RPMI7951 (cell line): Measurements from ENCODE around the gene VMO1. TPM values are rescaled to one million over a fixed set of nuclear protein-coding genes. Genes with fewer than 3 reads are reported as not detected.
"Not testable (repeated sequence)": the region's sequence is repeated elsewhere in the genome, so short reads cannot be mapped to it uniquely, and the experiment has no call there.

Source experiments
- DNase-seq: peaks from one replicate; pipeline ENCODE4 v3.0.0-alpha.2; 2012; ENCODE audit warnings: low read depth
- total RNA-seq: library from RNA; depleted of rRNA; stranded (reverse); fragments of >200 nt; shearing (Covaris generic); gene quantifications from 2 replicates; pipeline ENCODE4 v1.2.3, GENCODE V29; 2014; rRNA removed

VMO1 gene, protein sequence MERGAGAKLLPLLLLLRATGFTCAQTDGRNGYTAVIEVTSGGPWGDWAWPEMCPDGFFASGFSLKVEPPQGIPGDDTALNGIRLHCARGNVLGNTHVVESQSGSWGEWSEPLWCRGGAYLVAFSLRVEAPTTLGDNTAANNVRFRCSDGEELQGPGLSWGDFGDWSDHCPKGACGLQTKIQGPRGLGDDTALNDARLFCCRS
- 0.96 and 1.3 TPM in 2 replicates for total RNA-seq

DNA sequence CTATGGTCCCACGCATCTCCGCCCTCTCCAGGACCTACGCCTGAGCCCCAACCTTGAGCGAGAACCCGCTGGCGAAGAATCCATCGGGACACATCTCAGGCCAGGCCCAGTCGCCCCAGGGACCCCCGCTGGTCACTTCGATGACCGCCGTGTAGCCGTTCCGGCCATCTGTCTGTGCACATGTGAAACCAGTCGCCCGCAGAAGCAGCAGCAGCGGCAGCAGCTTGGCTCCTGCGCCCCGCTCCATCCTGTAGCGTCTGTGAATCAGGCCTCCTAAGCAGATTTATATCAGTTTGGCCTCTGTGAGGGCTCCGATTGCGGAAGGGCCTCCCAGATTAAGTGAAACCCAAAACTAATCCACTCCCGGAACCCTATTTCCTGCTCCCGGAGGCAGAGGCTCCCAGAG, at the start of gene VMO1:
VMO1 (minus strand) TSS at position 259 of the 406 bp plus-strand sequence; CDS start at position 247, 12 bp downstream.
- DNase-seq = peak; percentile 51

- DNase-seq = no peak
Observed at GRCh38 chr17:4834681-4835020, 48.5 kb upstream of the VMO1 start.

- DNase-seq = peak; percentile 40
Observed at GRCh38 chr17:4833941-4834680, 47.9 kb upstream of the VMO1 start.

- peak; percentile 84 for DNase-seq
Observed at GRCh38 chr17:4833178-4833940, 47.2 kb upstream of the VMO1 start, which contains the start of gene MINK1. Gene MINK1, plus strand, starts transcription at chr17:4833340. Its CDS starts 244 bp downstream, at chr17:4833584.

DNA sequence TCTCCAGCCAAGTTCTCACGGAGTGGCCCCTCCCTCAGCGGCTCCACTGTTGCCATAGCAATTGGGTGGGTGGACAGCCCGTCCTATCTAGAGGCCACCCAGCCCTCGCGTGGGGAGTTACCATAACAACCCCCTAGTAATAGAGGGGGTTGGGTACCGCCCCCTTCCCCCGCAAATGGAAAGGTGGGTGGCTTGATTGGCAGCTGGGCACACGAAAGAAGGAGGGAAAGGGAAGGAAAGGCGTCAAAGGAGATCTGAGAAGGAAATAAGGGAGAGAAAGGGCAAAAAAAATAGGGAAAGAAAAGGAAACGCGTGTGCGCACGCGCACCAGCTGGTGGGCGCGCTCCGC, 46.6 kb upstream of the VMO1 start:
- DNase-seq = not testable (repeated sequence)

DNA sequence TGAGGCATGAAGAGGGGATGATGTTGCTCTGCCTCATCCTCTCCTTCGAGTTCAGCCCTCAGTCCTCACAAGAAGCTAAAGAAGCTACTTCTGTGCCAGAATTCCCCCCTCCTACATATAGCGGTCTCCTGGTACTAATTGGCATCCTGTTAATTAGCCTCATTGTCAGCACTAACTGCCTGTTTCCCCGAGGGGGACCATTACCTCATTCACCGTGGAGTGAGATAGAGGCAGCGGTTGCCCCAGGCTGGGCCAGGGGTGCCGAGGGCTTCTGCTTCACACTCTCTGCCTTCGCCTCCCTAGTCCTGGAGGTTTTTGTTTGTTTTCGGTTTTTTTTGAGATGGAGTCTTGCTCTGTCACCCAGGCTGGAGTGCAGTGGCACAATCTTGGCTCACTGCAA, 41.2 kb upstream of the VMO1 start:
- DNase-seq = no peak

GRCh38 chr17:4823373-4824089, 37.4 kb upstream of the VMO1 start:
- DNase-seq = no peak

- DNase-seq = no peak
Observed at GRCh38 chr17:4822835-4823234, 36.7 kb upstream of the VMO1 start.

DNA sequence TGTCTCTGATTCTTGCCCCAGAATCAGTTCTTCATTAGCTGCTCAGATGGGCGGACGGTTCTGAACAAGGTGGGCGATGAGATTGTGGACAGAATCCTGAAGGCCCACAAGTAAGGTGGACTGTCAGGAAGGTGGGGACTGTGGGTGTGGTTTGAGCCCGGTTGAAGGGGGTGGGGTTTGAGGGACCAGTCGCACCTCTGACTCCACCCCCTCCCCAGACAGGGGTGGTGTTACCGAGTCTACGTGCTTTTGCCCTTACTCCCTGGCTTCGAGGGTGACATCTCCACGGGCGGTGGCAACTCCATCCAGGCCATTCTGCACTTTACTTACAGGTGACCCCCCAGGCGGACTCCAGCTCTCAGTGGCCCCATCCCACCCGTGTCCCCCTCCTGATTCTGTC, 32.1 kb upstream of the VMO1 start:
- no peak for DNase-seq

DNA sequence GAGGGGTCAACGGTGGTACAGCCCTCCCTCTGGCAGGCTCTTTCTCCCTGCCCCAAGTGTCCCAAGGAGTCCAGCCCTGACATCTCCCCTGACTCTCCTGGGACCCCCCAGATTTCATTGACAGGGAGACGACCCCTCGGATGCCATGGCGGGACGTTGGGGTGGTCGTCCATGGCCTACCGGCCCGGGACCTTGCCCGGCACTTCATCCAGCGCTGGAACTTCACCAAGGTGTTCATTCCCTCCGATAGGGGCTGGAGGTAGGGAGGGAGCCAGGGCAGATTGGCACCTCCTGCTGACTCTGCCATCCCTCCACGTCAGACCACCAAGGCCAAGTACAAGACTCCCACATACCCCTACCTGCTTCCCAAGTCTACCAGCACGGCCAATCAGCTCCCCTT, 30.7 kb upstream of the VMO1 start:
- DNase-seq = no peak

DNA sequence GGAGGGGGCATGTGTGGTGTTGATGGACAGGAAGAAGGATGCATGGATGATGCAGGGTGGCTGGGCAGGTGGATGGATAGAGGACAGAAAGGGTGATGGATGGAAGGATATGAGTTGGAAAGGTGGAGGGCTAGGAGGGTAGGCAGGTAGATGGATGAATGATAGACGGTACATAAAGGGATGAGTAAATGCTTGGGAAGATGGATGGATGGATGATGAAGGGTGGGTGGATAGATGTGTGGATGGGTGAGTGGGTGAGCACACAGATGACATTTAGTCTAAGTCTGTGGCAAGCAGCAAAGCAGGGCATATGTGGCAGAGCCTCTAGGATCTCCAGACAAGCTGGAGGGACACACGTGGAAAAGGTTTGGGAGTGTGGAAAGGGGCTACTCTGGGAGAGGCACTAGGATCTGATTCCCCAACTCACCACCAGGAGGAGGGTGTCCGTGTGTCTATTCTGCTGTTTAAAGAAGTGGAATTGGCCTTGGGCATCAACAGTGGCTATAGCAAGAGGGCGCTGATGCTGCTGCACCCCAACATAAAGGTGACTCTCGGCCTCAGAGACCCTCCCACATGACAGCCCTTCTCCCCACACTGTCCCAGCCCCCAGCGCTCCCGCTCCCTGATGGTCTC, 29.0 kb upstream of the VMO1 start:
- no peak for DNase-seq

DNA sequence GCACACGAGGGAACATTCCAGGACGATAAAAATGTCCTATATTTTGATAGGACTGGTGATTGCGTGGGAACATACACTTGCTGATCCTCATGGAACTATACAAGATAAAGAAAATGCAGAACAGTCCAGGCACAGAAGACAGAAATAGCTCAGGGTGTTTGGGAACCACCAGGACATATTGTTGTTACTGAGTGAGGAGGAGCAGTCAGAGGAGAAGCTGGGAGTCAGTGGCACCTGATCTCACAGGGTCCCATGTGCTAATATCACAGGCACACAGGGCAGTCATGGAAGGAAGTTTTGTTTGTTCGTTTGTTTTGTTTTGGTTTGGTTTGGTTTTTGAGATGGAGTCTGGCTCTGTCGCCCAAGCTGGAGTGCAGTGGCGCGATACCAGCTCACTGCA, 26.5 kb upstream of the VMO1 start:
- no peak for DNase-seq

- no peak for DNase-seq
Observed at GRCh38 chr17:4811471-4811870, 25.3 kb upstream of the VMO1 start.

- no peak for DNase-seq
Observed at GRCh38 chr17:4810696-4811290, 24.6 kb upstream of the VMO1 start.

DNA sequence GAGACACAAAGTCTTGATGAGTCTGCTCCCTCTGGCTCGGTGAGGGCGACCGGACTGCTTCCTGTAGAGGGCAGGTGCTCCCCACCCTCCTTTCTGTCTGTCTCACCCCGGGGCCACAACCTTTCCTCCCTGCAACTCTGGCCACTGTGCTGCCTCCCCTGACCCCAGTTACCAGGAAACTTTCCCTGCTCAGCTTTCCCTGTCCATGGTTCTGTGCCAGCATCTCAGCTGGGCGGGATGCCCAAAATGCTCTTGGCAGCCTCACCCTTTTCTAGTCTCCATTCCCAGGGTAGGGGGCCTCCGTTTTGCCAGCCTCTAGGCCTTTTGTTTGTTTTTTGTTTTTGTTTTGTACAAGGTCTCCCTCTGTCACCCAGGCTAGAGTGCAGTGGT, 22.2 kb upstream of the VMO1 start:
- no peak for DNase-seq

- no peak for DNase-seq
Observed at GRCh38 chr17:4807605-4808377, 21.6 kb upstream of the VMO1 start.

GRCh38 chr17:4806777-4807604, 20.8 kb upstream of the VMO1 start, which contains the start of gene PLD2:
Gene PLD2, plus strand, starts transcription at chr17:4807152. Its CDS starts 621 bp downstream, at chr17:4807773.
- peak; percentile 80 for DNase-seq

DNA sequence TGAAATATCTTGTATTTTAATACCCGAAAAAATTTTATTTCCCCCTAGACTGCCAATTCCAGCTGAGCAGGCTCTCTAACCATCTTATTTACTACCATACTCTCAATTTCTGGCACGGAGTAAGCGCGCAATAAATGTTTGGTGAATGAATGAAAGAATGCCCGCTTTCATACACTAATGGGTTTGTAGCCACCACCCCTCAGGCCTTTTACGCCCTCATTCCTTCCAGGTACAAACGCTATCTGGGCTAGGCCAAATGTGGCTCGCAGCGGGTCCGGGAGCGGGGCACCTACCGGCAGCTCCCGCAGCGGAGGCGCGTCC, 20.3 kb upstream of the VMO1 start:
- peak; percentile 12 for DNase-seq

- no peak for DNase-seq
Observed at GRCh38 chr17:4802228-4802627, 16.1 kb upstream of the VMO1 start, which contains the start of gene C17orf114. Gene C17orf114, minus strand, starts transcription at chr17:4802328.
